ENCODE data around the gene UST. TPM values are rescaled to one million over a fixed set of nuclear protein-coding genes. Genes with fewer than 3 reads are reported as not detected.

UST gene
- total and polyA plus RNA-seq, 2 donors (not counting 1 experiment from before 2014, with no cell fraction given) = 7.3 to 16.9 TPM

DNA sequence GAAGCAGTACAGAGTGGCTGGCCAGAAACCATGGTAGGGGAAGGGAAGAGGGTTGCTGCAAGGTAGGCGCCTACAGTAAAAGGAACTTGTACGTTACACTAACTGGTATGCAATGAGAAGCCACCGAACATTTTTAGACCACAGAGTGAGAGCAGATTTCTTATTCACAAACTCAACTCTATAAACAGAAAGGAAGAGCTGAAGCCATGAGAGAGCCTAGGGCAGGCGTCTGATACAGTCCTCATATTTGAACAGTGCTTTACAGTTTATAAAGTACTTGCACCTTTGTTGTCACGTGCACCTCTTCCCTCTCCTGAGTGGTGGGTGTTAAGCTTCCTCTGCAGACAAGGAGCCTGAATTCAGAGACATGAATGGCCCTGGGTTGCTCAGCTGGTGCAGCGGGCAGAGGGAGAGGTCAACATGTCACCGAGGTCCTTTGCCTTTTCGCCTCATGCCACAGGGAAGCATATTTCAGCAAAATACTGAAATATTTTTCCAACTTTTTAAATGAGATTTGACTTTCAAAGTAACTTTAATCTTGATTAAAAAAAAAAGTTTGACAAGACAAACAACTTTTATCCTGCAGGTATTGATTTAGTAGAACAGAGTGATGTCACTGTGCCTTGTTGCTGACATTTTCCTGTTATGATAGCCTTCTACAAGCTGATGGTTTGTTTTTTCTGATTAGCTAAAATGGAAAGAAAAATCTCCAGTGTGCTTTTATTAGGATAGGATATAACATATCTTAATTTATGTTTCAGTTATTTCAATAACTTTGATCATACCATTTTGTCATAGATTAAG, 23.8 kb downstream of the UST start:
- Histone ChIP-seq H3K9me3 (ENCODE audit: control extremely low read depth in 1 of 3, control insufficient read depth in 2 of 3, insufficient read depth in 1 of 3, low read length in 2 of 3) (no peaks in the 10 kb centered on the region), H3K36me3 (replicated peaks in 1 of 2; ENCODE audit: control extremely low read depth in 1 of 2, control insufficient read depth in 1 of 2, extremely low read depth in 1 of 2, insufficient read depth in 2 of 2, low read length in 1 of 2) (no peaks in the 10 kb centered on the region), H3K27ac (ENCODE audit: low read length in 2 of 2) (peak overlapping the region; percentile 25 to 65), H3K27me3 (replicated peaks in 1 of 4; ENCODE audit: control extremely low read depth in 1 of 4, control insufficient read depth in 3 of 4, insufficient read depth in 4 of 4, low read length in 3 of 4) (no peaks in the 10 kb centered on the region), H4K20me1 (ENCODE audit: control insufficient read depth, insufficient read depth, low read length, poor library complexity, severe bottlenecking) (no peaks in the 10 kb centered on the region), H3K79me2 (ENCODE audit: control insufficient read depth, insufficient read depth, low read length) (peaks cover 97% of the 10 kb centered on the region), H3K4me1 (ENCODE audit: control insufficient read depth in 2 of 2, insufficient read depth in 2 of 2, low read length in 2 of 2) (peaks cover 60 to 62% of the 10 kb centered on the region in 2 donors), H3K9ac (ENCODE audit: low read length) (peak overlapping the region; percentile 18), H3K4me2 (replicated peaks; ENCODE audit: low read depth, low read length, poor library complexity, severe bottlenecking) (peak overlapping the region; percentile 74), H2AFZ (ENCODE audit: insufficient read depth, low read depth, low read length, poor library complexity, severe bottlenecking) (peak overlapping the region; percentile 32), H3K4me3 (ENCODE audit: control extremely low read depth in 1 of 5, extremely low read depth in 1 of 5, insufficient read depth in 1 of 5, low read depth in 2 of 5, low read length in 4 of 5) (peak overlapping the region in 3 of 5 experiments; percentile 8 to 39 (median 30))
- ATAC-seq (ENCODE audit: low read depth) = peak; percentile 54
- peak; percentile 46 for DNase-seq
- peaks cover 64% of the 10 kb centered on the region for H3K4me1 Mint-ChIP-seq
- H3K4me3 Mint-ChIP-seq = peak overlapping the region; percentile 79
- no peak for TF ChIP-seq EZH2 (IDR thresholded peaks at IDR 0.05; ENCODE audit: borderline replicate concordance, insufficient read depth, low read depth, low read length, poor library complexity, severe bottlenecking)
- TF ChIP-seq, protein P1, sequence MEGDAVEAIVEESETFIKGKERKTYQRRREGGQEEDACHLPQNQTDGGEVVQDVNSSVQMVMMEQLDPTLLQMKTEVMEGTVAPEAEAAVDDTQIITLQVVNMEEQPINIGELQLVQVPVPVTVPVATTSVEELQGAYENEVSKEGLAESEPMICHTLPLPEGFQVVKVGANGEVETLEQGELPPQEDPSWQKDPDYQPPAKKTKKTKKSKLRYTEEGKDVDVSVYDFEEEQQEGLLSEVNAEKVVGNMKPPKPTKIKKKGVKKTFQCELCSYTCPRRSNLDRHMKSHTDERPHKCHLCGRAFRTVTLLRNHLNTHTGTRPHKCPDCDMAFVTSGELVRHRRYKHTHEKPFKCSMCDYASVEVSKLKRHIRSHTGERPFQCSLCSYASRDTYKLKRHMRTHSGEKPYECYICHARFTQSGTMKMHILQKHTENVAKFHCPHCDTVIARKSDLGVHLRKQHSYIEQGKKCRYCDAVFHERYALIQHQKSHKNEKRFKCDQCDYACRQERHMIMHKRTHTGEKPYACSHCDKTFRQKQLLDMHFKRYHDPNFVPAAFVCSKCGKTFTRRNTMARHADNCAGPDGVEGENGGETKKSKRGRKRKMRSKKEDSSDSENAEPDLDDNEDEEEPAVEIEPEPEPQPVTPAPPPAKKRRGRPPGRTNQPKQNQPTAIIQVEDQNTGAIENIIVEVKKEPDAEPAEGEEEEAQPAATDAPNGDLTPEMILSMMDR (IDR thresholded peaks at IDR 0.05) = no peak
- H3K27me3 Mint-ChIP-seq = no peaks in the 10 kb centered on the region
- H3K27ac Mint-ChIP-seq = peak overlapping the region; percentile 67
- POLR2A ChIA-PET = interaction anchor here (0.5 kb wide), 1 partner anchor 67 kb away, joined by 4 read pairs; no protein-coding TSS in a partner anchor
- H3K9me3 Mint-ChIP-seq (ENCODE audit: insufficient read depth) = no peaks in the 10 kb centered on the region
- CTCF ChIA-PET = interaction anchor here (0.7 to 2.0 kb wide), 8 partner anchors 8 to 211 kb away, joined by 3 to 14 read pairs (median 4); no protein-coding TSS in a partner anchor
- intact Hi-C loops (cut with micrococcal nuclease) = no loop called here
- 33% methylated on average over 1 of the region's 8 CpGs for WGBS (ENCODE audit: insufficient coverage)

DNA sequence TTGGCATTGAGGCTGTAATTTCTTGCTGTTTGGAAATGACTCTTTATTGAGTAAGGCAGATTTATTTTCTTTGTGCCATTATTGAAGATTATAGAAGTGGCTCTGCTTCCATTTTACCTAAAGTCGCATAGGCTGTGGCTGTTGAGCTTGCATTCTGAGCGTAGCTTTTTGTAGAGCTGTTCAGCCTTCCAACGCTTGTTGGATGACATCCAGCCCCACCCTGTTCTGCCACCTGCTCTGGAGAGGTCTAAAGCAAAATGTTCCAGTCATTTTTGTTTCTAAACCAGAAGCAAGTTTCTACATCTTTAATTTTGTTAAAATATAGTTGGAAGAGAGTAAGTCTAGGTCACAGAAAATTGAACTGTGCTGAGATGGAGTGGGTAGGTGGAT, 24.4 kb downstream of the UST start:
- Mint-ChIP-seq H3K4me1 (peaks cover 64% of the 10 kb centered on the region), H3K27me3 (no peaks in the 10 kb centered on the region), H3K9me3 (ENCODE audit: insufficient read depth) (no peaks in the 10 kb centered on the region), H3K27ac (peak overlapping the region; percentile 67), H3K4me3 (peak overlapping the region; percentile 76)
- ATAC-seq (ENCODE audit: low read depth) (no peak), DNase-seq (no peak)
- peaks cover 97% of the 10 kb centered on the region for H3K79me2 ChIP-seq (ENCODE audit: control insufficient read depth, insufficient read depth, low read length)
- H3K27me3 ChIP-seq (replicated peaks in 1 of 4; ENCODE audit: control extremely low read depth in 1 of 4, control insufficient read depth in 3 of 4, insufficient read depth in 4 of 4, low read length in 3 of 4) = no peaks in the 10 kb centered on the region
- H3K4me3 ChIP-seq (ENCODE audit: control extremely low read depth in 1 of 5, extremely low read depth in 1 of 5, insufficient read depth in 1 of 5, low read depth in 2 of 5, low read length in 4 of 5) = no peak overlapping the region
- H3K9ac ChIP-seq (ENCODE audit: low read length) = no peak overlapping the region
- H4K20me1 ChIP-seq (ENCODE audit: control insufficient read depth, insufficient read depth, low read length, poor library complexity, severe bottlenecking) = no peaks in the 10 kb centered on the region
- 29% methylated on average over 3 of the region's 3 CpGs for WGBS (ENCODE audit: insufficient coverage)
- peak overlapping the region; percentile 18 for H2AFZ ChIP-seq (ENCODE audit: insufficient read depth, low read depth, low read length, poor library complexity, severe bottlenecking)
- intact Hi-C loops (cut with micrococcal nuclease) = no loop called here
- peaks cover 56 to 58% of the 10 kb centered on the region in 2 donors for H3K4me1 ChIP-seq (ENCODE audit: control insufficient read depth in 2 of 2, insufficient read depth in 2 of 2, low read length in 2 of 2)
- H3K9me3 ChIP-seq (ENCODE audit: control extremely low read depth in 1 of 3, control insufficient read depth in 2 of 3, insufficient read depth in 1 of 3, low read length in 2 of 3) = no peaks in the 10 kb centered on the region
- H3K36me3 ChIP-seq (replicated peaks in 1 of 2; ENCODE audit: control extremely low read depth in 1 of 2, control insufficient read depth in 1 of 2, extremely low read depth in 1 of 2, insufficient read depth in 2 of 2, low read length in 1 of 2) = no peaks in the 10 kb centered on the region
- ChIA-PET CTCF (interaction anchor here (0.7 to 2.0 kb wide), 10 partner anchors 8 to 211 kb away, joined by 3 to 14 read pairs (median 4); partner anchors contain the start of gene UST), POLR2A (interaction anchor here (0.5 to 1.3 kb wide), 3 partner anchors 9 to 67 kb away, joined by 4 to 5 read pairs (median 5); no protein-coding TSS in a partner anchor)
- TF ChIP-seq, protein P1 (IDR thresholded peaks at IDR 0.05) = no peak
- no peak for TF ChIP-seq EZH2 (IDR thresholded peaks at IDR 0.05; ENCODE audit: borderline replicate concordance, insufficient read depth, low read depth, low read length, poor library complexity, severe bottlenecking)
- peak overlapping the region; percentile 74 for H3K4me2 ChIP-seq (replicated peaks; ENCODE audit: low read depth, low read length, poor library complexity, severe bottlenecking)
- peak overlapping the region in 1 of 2 donors; percentile 65 for H3K27ac ChIP-seq (ENCODE audit: low read length in 2 of 2)
